ENCODE data around the gene GLS.

The GLS gene

DNA sequence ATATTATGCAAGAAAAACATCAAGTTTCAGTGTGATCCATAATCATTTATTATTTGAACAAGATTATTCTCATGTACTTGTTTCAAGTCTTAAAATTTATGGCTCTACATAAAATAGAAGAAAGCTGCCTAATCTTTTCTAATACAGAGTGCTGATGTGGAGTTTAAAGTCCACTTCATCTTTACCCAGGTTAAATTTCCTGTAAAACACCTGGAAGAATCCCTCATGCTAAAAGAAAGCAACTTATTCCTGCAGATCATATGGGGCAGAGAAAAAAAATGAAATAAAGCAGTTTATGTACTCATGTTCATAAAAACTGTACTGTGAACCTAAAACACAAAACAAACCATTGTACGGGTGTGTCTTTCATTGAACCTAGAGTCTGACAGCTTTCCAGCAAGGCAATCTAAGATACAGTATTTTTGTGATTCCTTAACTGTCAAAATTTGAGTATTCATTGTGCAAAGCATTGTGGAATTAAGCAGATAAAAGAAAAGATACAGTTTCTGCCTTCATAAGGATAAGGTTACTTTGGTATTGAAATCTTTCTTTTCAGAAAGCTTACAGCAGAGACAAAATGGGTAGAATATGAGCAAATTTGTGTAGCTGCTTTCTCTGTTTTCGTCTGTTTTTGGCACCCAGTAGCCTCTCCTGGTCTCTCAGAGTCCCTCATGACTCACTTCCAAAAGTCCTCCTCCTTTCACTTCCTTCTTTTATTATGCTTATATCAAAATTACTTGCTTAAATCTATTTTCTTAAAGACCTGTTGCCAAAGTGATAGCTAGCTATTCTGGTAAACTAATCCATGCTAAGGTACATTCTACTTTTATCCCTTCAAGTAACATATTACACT is 26.9 kb upstream of the GLS start:
- TF ChIP-seq, protein P1, sequence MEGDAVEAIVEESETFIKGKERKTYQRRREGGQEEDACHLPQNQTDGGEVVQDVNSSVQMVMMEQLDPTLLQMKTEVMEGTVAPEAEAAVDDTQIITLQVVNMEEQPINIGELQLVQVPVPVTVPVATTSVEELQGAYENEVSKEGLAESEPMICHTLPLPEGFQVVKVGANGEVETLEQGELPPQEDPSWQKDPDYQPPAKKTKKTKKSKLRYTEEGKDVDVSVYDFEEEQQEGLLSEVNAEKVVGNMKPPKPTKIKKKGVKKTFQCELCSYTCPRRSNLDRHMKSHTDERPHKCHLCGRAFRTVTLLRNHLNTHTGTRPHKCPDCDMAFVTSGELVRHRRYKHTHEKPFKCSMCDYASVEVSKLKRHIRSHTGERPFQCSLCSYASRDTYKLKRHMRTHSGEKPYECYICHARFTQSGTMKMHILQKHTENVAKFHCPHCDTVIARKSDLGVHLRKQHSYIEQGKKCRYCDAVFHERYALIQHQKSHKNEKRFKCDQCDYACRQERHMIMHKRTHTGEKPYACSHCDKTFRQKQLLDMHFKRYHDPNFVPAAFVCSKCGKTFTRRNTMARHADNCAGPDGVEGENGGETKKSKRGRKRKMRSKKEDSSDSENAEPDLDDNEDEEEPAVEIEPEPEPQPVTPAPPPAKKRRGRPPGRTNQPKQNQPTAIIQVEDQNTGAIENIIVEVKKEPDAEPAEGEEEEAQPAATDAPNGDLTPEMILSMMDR (IDR thresholded peaks at IDR 0.05; ENCODE audit: unreplicated experiment in 3 of 3), result no peak
- Mint-ChIP-seq H3K27ac (no peak overlapping the region), H3K9me3 (no peaks in the 10 kb centered on the region), H3K4me3 (no peak overlapping the region), H3K4me1 (peaks cover 3% of the 10 kb centered on the region), H3K36me3 (ENCODE audit: low read depth) (no peaks in the 10 kb centered on the region), H3K27me3 (ENCODE audit: low read depth) (peaks cover 4% of the 10 kb centered on the region)

GRCh38 chr2:190854726-190855125 is 25.9 kb upstream of the GLS start:
- Mint-ChIP-seq H3K27ac (no peak overlapping the region), H3K36me3 (ENCODE audit: low read depth) (no peaks in the 10 kb centered on the region), H3K4me1 (peaks cover 12% of the 10 kb centered on the region), H3K9me3 (no peaks in the 10 kb centered on the region), H3K4me3 (no peak overlapping the region), H3K27me3 (ENCODE audit: low read depth) (peaks cover 4% of the 10 kb centered on the region)
- TF ChIP-seq, protein P1 (IDR thresholded peaks at IDR 0.05; ENCODE audit: unreplicated experiment in 3 of 3), result no peak

DNA sequence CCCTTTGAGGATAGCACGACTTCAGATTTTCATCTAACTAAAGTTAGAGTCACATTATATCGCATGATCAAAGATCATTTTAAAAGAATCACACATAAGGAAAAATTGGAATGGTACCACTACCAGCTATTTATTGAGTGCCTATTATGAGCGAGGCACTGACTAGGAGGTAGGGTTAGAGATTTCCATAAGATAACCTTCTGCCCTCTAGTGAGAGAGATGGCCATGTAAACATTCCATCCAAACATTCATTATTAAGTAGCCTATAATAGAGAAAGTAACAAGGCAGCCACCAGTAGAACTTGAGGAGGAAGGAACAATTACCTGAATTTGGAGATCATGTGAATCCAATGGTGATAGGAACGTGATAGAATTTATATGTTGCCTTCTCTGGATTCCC is 25.4 kb upstream of the GLS start:
- Mint-ChIP-seq H3K36me3 (ENCODE audit: low read depth) (no peaks in the 10 kb centered on the region), H3K4me1 (peaks cover 16% of the 10 kb centered on the region), H3K9me3 (no peaks in the 10 kb centered on the region), H3K27me3 (ENCODE audit: low read depth) (peaks cover 4% of the 10 kb centered on the region), H3K27ac (no peak overlapping the region), H3K4me3 (no peak overlapping the region)
- TF ChIP-seq, protein P1 (IDR thresholded peaks at IDR 0.05; ENCODE audit: unreplicated experiment in 3 of 3), result no peak

- H3K9me3 Mint-ChIP-seq, result no peaks in the 10 kb centered on the region
- TF ChIP-seq, protein P1 (IDR thresholded peaks at IDR 0.05; ENCODE audit: unreplicated experiment in 3 of 3), result no peak
- H3K27me3 Mint-ChIP-seq (ENCODE audit: low read depth), result peaks cover 4% of the 10 kb centered on the region
- no peak overlapping the region for H3K27ac Mint-ChIP-seq
- no peaks in the 10 kb centered on the region for H3K36me3 Mint-ChIP-seq (ENCODE audit: low read depth)
- no peak overlapping the region for H3K4me3 Mint-ChIP-seq
- H3K4me1 Mint-ChIP-seq, result peaks cover 26% of the 10 kb centered on the region
Measured at GRCh38 chr2:190856985-190857384, 23.6 kb upstream of the GLS start.

- Mint-ChIP-seq H3K4me1 (peaks cover 27% of the 10 kb centered on the region), H3K4me3 (no peak overlapping the region), H3K27ac (peak overlapping the region; percentile 21 to 69 (median 29)), H3K9me3 (no peaks in the 10 kb centered on the region), H3K27me3 (ENCODE audit: low read depth) (no peaks in the 10 kb centered on the region), H3K36me3 (ENCODE audit: low read depth) (no peaks in the 10 kb centered on the region)
- TF ChIP-seq, protein P1 (IDR thresholded peaks at IDR 0.05; ENCODE audit: unreplicated experiment in 3 of 3), result no peak
Measured at GRCh38 chr2:190858817-190859216, 21.8 kb upstream of the GLS start.
